T-helper 1 cell treated with Interleukin-12 subunit alpha and Interleukin-12 subunit beta and Interleukin-4 antibody, amounts not matched to agents 30 ng/mL and 1 ng/mL, for 36 hours (primary cell): ENCODE measurements around the gene HES3. TPM values are rescaled to one million over a fixed set of nuclear protein-coding genes. Genes with fewer than 3 reads are reported as not detected.

Experiments used
- total RNA-seq: library from RNA; stranded (reverse); gene quantifications from 2 replicates; pipeline ENCODE4 v1.2.3, GENCODE V29; 2022

Gene HES3
- total RNA-seq, 1 donor from 2014 or later = not detected

Other genes starting within 250 kb of the HES3 start
- 289 and 295 TPM in 2 replicates for gene KCNAB2, start 198.3 kb upstream of the HES3 start, total RNA-seq
- gene CHD5, start 63.9 kb upstream of the HES3 start, total RNA-seq = 2.3 TPM in 2 replicates
- gene RPL22, start 44.6 kb upstream of the HES3 start, total RNA-seq = 318 and 345 TPM in 2 replicates
- 108 and 109 TPM in 2 replicates for gene RNF207, start 38.1 kb upstream of the HES3 start, total RNA-seq
- 53.7 and 55.0 TPM in 2 replicates for gene ICMT, start 8.2 kb upstream of the HES3 start, total RNA-seq
- 2.6 and 3.1 TPM in 2 replicates for gene GPR153, start 16.9 kb downstream of the HES3 start, total RNA-seq
- 72.3 and 76.9 TPM in 2 replicates for gene ACOT7, start 149.6 kb downstream of the HES3 start, total RNA-seq
- gene HES2, start 175.7 kb downstream of the HES3 start, total RNA-seq = 0.63 and 1.1 TPM in 2 replicates
- 1.1 TPM in 2 replicates for gene ESPN, start 180.6 kb downstream of the HES3 start, total RNA-seq
- 162 and 172 TPM in 2 replicates for gene TNFRSF25, start 222.0 kb downstream of the HES3 start, total RNA-seq
- 1.8 and 2.0 TPM in 2 replicates for gene PLEKHG5, start 247.5 kb downstream of the HES3 start, total RNA-seq